Stomach (tissue), 9 donors: ENCODE data around the gene KCTD10. TPM values are rescaled to one million over a fixed set of nuclear protein-coding genes. Genes with fewer than 3 reads are reported as not detected.

Source experiments
- DNase-seq, 2 donors: peaks; one replicate each; pipeline versions ENCODE4 v3.0.0 to v3.0.0-alpha.2; 2013 to 2019
- H3K27ac ChIP-seq, 5 donors: fragments of 200-600 bp in 4 of 5; sonication (generic) in 4 of 5; one replicate each; pipeline ENCODE4 v1.5.1; 2013 to 2019; ENCODE audit warnings: mild to moderate bottlenecking in 1 of 5, moderate library complexity in 1 of 5
- H3K27me3 ChIP-seq, 3 donors: fragments of 200-600 bp; sonication (generic); one replicate each; pipeline ENCODE4 v1.5.1; 2017 to 2019; ENCODE audit warnings: mixed run types in 1 of 3
- H3K36me3 ChIP-seq, 4 donors: fragments of 200-600 bp; sonication (generic); 1 replicate in 3 of 4; 2 replicates in 1 of 4; pipeline ENCODE4 v1.5.1; 2016 to 2019
- H3K4me1 ChIP-seq, 4 donors: fragments of 200-600 bp; sonication (generic); one replicate each; pipeline ENCODE4 v1.5.1; 2016 to 2019
- H3K4me3 ChIP-seq, 4 donors: fragments of 200-600 bp; sonication (generic) in 3 of 4; one replicate each; pipeline ENCODE4 v1.5.1; 2016 to 2019; ENCODE audit warnings: mild to moderate bottlenecking in 1 of 4
- H3K9me3 ChIP-seq, 4 donors: fragments of 200-600 bp; sonication (generic); one replicate each; pipeline ENCODE4 v1.5.1; 2016 to 2019
- CTCF ChIP-seq, 7 experiments: fragments of 450-650 bp in 4 of 7; fragments of 200-600 bp in 3 of 7; sonication (generic) in 3 of 7; IDR thresholded peaks; one replicate each; pipeline ENCODE4 v1.5.1; 2016 to 2019; ENCODE audit warnings: antibody characterized with exemption in 7 of 7, control low read depth in 2 of 7, mild to moderate bottlenecking in 1 of 7
- EP300 ChIP-seq: sonication (generic); formaldehyde crosslinking; IDR thresholded peaks from one replicate; pipeline ENCODE4 v1.6.1; 2017; ENCODE audit warnings: antibody characterized with exemption
- POLR2A ChIP-seq, 4 donors: fragments of 450-650 bp; IDR thresholded peaks; one replicate each; pipeline ENCODE4 v1.6.1; 2016; ENCODE audit warnings: antibody characterized with exemption in 4 of 4, control low read depth in 2 of 4, mild to moderate bottlenecking in 1 of 4, moderate library complexity in 1 of 4
- POLR2AphosphoS5 ChIP-seq, 3 donors: sonication (generic); formaldehyde crosslinking; IDR thresholded peaks; one replicate each; pipeline ENCODE4 v1.6.1; 2016; ENCODE audit warnings: antibody characterized with exemption in 3 of 3
- WGBS, 5 donors: extraction: QIAGEN DNeasy Blood & Tissue Kit in 3 of 5; methylation state at CpG; one replicate each; pipeline versions ENCODE4 v1.1.5 to v1.1.7; 2013 to 2018; 5-methylcytosine and 5-hydroxymethylcytosine counted together
- intact Hi-C: fragments of 100-400 bp; cut with DNase I; formaldehyde crosslinking; loops from one replicate; pipeline ENCODE4 v1.15.1; 2023; ENCODE audit warnings: low total_unique reads
- polyA plus RNA-seq, 3 donors: library from polyadenylated mRNA; stranded (reverse); fragments of 200-250 nt; gene quantifications; one replicate each; pipeline ENCODE4 v1.2.3, GENCODE V29; 2013
- total RNA-seq, 5 donors: library from RNA; depleted of rRNA; stranded (reverse); fragments of >200 nt; gene quantifications; one replicate each; pipeline versions ENCODE4 v1.1.0 to v1.2.3, GENCODE V29; 2014 to 2016
- donor health status: healthy with polysubstance abuse.
- donor health status: Bipolar disorder and iron deficiency.
- donor health status: healthy.

The KCTD10 gene
- total and polyA plus RNA-seq, 8 donors: 12.1 to 156 (median 35.1) TPM

GRCh38 chr12:109518820-109519665 is 41.9 kb upstream of the KCTD10 start:
- WGBS, 5 donors: 53 to 67% (median 62%) methylated on average over 11 of the region's 11 CpGs
- TF ChIP-seq POLR2AphosphoS5 (IDR thresholded peaks at IDR 0.05) (peak in 1 of 3 donors; percentile 38), CTCF (IDR thresholded peaks at IDR 0.05) (peak in 5 of 7 experiments; percentile 42 to 78 (median 72)), EP300 (no peak), POLR2A (IDR thresholded peaks at IDR 0.05) (no peak)
- H3K4me1 ChIP-seq: no peaks in the 10 kb centered on the region
- peak; percentile 60 to 80 for DNase-seq
- H3K9me3 ChIP-seq: no peaks in the 10 kb centered on the region
- peak overlapping the region in 4 of 5 donors; percentile 46 to 68 (median 62) for H3K27ac ChIP-seq
- H3K27me3 ChIP-seq: no peaks in the 10 kb centered on the region
- intact Hi-C loops: no loop called here
- peaks cover 60 to 100% (median 98%) of the 10 kb centered on the region in 4 donors for H3K36me3 ChIP-seq
- H3K4me3 ChIP-seq: no peak overlapping the region

- Histone ChIP-seq H3K4me3 (no peak overlapping the region), H3K4me1 (no peaks in the 10 kb centered on the region), H3K36me3 (peaks cover 55 to 100% (median 98%) of the 10 kb centered on the region in 4 donors), H3K9me3 (no peaks in the 10 kb centered on the region), H3K27ac (peak overlapping the region in 3 of 5 donors; percentile 60 to 68 (median 64)), H3K27me3 (no peaks in the 10 kb centered on the region)
- intact Hi-C loops: no loop called here
- 81 to 85% (median 83%) methylated on average over 6 of the region's 6 CpGs for WGBS, 5 donors
- TF ChIP-seq POLR2A (IDR thresholded peaks at IDR 0.05): no peak
- TF ChIP-seq POLR2AphosphoS5 (IDR thresholded peaks at IDR 0.05): no peak
- no peak for TF ChIP-seq EP300
- no peak for TF ChIP-seq CTCF (IDR thresholded peaks at IDR 0.05)
- DNase-seq: peak in 1 of 2 donors; percentile 23
These were observed 40.5 kb upstream of the KCTD10 start for GRCh38 chr12:109517619-109518018.

GRCh38 chr12:109513977-109514376 is 36.9 kb upstream of the KCTD10 start:
- Histone ChIP-seq H3K27ac (no peak overlapping the region), H3K36me3 (peaks cover 73 to 100% (median 98%) of the 10 kb centered on the region in 4 donors), H3K4me3 (no peak overlapping the region), H3K27me3 (no peaks in the 10 kb centered on the region), H3K4me1 (no peaks in the 10 kb centered on the region), H3K9me3 (no peaks in the 10 kb centered on the region)
- intact Hi-C loops: no loop called here
- no peak for TF ChIP-seq POLR2AphosphoS5 (IDR thresholded peaks at IDR 0.05)
- no peak for TF ChIP-seq EP300
- no peak for TF ChIP-seq CTCF (IDR thresholded peaks at IDR 0.05)
- no peak for TF ChIP-seq POLR2A (IDR thresholded peaks at IDR 0.05)
- DNase-seq: no peak
- 81 to 92% (median 87%) methylated on average over 4 of the region's 4 CpGs for WGBS, 5 donors

- H3K4me3 ChIP-seq: no peak overlapping the region
- TF ChIP-seq POLR2A (IDR thresholded peaks at IDR 0.05) (no peak), CTCF (IDR thresholded peaks at IDR 0.05) (no peak), EP300 (no peak), POLR2AphosphoS5 (IDR thresholded peaks at IDR 0.05) (no peak)
- DNase-seq: no peak
- H3K4me1 ChIP-seq: no peaks in the 10 kb centered on the region
- intact Hi-C loops: no loop called here
- no peaks in the 10 kb centered on the region for H3K9me3 ChIP-seq
- no peaks in the 10 kb centered on the region for H3K27me3 ChIP-seq
- H3K27ac ChIP-seq: no peak overlapping the region
- WGBS, 5 donors: 69 to 86% (median 79%) methylated on average over 8 of the region's 8 CpGs
- H3K36me3 ChIP-seq: peaks cover 82 to 100% (median 99%) of the 10 kb centered on the region in 4 donors
These were observed 36.0 kb upstream of the KCTD10 start for GRCh38 chr12:109513051-109513450.
